Stimulated activated CD4-positive, alpha-beta T cell treated with anti-CD3 and anti-CD28 coated beads, Interleukin-1b, Interleukin-23, amount 100 ng/mL, for 1 hour (primary cell): Measurements from ENCODE around the gene HPD.

ENCODE experiments used
- DNase-seq, 2 donors: peaks; one replicate each; pipeline ENCODE4 v3.0.0-alpha.2; 2020; ENCODE audit warnings: low read depth in 2 of 2

Gene HPD

GRCh38 chr12:121828826-121829225, 29.8 kb downstream of the HPD start:
- no peak for DNase-seq

- DNase-seq, result no peak
Observed at GRCh38 chr12:121828306-121828705, 30.4 kb downstream of the HPD start.

GRCh38 chr12:121827351-121828099, 31.1 kb downstream of the HPD start:
- DNase-seq, result no peak

- no peak for DNase-seq
Observed at GRCh38 chr12:121826318-121827150, 32.1 kb downstream of the HPD start.

- DNase-seq, result no peak
Observed at GRCh38 chr12:121825041-121825523, 33.6 kb downstream of the HPD start.

GRCh38 chr12:121823727-121824115, 34.9 kb downstream of the HPD start:
- DNase-seq, result no peak

GRCh38 chr12:121823101-121823726, 35.4 kb downstream of the HPD start:
- no peak for DNase-seq

GRCh38 chr12:121822393-121823100, 36.1 kb downstream of the HPD start:
- no peak for DNase-seq

GRCh38 chr12:121820056-121820455, 38.6 kb downstream of the HPD start:
- no peak for DNase-seq

GRCh38 chr12:121819212-121819949, 39.3 kb downstream of the HPD start:
- DNase-seq, result no peak

GRCh38 chr12:121817648-121818043, 41.0 kb downstream of the HPD start:
- no peak for DNase-seq

GRCh38 chr12:121816925-121817647, 41.6 kb downstream of the HPD start:
- DNase-seq, result no peak

- no peak for DNase-seq
Observed at GRCh38 chr12:121815263-121815662, 43.4 kb downstream of the HPD start.

GRCh38 chr12:121814429-121815119, 44.1 kb downstream of the HPD start:
- DNase-seq, result no peak

GRCh38 chr12:121813951-121814350, 44.7 kb downstream of the HPD start:
- DNase-seq, result no peak

GRCh38 chr12:121812921-121813896, 45.5 kb downstream of the HPD start:
- no peak for DNase-seq

- DNase-seq, result no peak
Observed at GRCh38 chr12:121812320-121812871, 46.3 kb downstream of the HPD start.
